Tibial artery (tissue), 4 donors: ENCODE results near the gene KRT33A.
"Not testable (repeated sequence)": the region's sequence is repeated elsewhere in the genome, so short reads cannot be mapped to it uniquely, and the experiment has no call there.

Experiments
- DNase-seq, 2 donors: peaks; one replicate each; pipeline ENCODE4 v3.0.0-alpha.2; 2019
- H3K27ac ChIP-seq, 2 donors: fragments of 200-600 bp; sonication (generic) in 1 of 2; 1 replicate in 1 of 2; 2 replicates in 1 of 2; pipeline ENCODE4 v1.5.1; 2018 to 2019; ENCODE audit warnings: mild to moderate bottlenecking in 1 of 2
- H3K27me3 ChIP-seq, 2 donors: fragments of 200-600 bp; sonication (generic) in 1 of 2; one replicate each; pipeline versions ENCODE4 v1.5.1 to v1.6.0; 2016 to 2019
- H3K36me3 ChIP-seq, 3 donors: fragments of 200-600 bp; sonication (generic) in 2 of 3; one replicate each; pipeline ENCODE4 v1.5.1; 2016 to 2019; ENCODE audit warnings: mild to moderate bottlenecking in 2 of 3
- H3K4me1 ChIP-seq, 4 donors: fragments of 200-600 bp; sonication (generic) in 2 of 4; 1 replicate in 3 of 4; 2 replicates in 1 of 4; pipeline ENCODE4 v1.5.1; 2016 to 2019
- H3K4me3 ChIP-seq, 2 donors: fragments of 200-600 bp; sonication (generic) in 1 of 2; 1 replicate in 1 of 2; 2 replicates in 1 of 2; pipeline ENCODE4 v1.5.1; 2018 to 2019; ENCODE audit warnings: mild to moderate bottlenecking in 2 of 2
- H3K9me3 ChIP-seq, 3 donors: fragments of 200-600 bp; sonication (generic) in 1 of 3; one replicate each; pipeline ENCODE4 v1.5.1; 2016 to 2019
- intact Hi-C: fragments of 100-400 bp; cut with DNase I; formaldehyde crosslinking; loops from one replicate; pipeline ENCODE4 v1.15.0; 2023; ENCODE audit warnings: low total_unique reads
- TF ChIP-seq, protein P1 (sequence below), 2 experiments: fragments of 200-600 bp in 1 of 2; fragments of 450-650 bp in 1 of 2; IDR thresholded peaks; one replicate each; pipeline ENCODE4 v1.5.1; 2017 to 2019; ENCODE audit warnings: antibody characterized with exemption in 2 of 2, mild to moderate bottlenecking in 1 of 2, moderate library complexity in 1 of 2

Gene KRT33A

DNA sequence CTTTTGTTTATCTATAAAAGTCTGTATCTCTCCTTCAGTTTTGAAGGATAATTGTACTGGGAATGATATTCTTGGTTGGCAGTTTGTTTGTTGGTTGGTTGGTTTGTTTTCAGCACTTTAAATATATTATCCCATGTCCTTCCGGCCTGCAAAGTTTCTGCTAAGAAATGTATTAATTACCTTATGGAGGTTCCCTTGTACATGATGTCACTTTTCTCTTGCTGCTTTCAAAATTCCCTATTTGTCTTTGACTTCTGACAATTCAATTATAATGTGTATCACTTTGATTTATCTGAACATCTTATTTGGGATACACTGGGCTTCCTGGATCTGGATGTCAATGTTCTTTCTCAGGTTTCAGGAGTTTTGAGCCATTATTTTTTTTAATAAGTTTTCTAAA is 35.6 kb upstream of the KRT33A start:
- TF ChIP-seq, protein P1, sequence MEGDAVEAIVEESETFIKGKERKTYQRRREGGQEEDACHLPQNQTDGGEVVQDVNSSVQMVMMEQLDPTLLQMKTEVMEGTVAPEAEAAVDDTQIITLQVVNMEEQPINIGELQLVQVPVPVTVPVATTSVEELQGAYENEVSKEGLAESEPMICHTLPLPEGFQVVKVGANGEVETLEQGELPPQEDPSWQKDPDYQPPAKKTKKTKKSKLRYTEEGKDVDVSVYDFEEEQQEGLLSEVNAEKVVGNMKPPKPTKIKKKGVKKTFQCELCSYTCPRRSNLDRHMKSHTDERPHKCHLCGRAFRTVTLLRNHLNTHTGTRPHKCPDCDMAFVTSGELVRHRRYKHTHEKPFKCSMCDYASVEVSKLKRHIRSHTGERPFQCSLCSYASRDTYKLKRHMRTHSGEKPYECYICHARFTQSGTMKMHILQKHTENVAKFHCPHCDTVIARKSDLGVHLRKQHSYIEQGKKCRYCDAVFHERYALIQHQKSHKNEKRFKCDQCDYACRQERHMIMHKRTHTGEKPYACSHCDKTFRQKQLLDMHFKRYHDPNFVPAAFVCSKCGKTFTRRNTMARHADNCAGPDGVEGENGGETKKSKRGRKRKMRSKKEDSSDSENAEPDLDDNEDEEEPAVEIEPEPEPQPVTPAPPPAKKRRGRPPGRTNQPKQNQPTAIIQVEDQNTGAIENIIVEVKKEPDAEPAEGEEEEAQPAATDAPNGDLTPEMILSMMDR (IDR thresholded peaks at IDR 0.05), result no peak
- Histone ChIP-seq H3K9me3 (peaks cover 3 to 17% (median 8%) of the 10 kb centered on the region in 3 donors), H3K36me3 (no peaks in the 10 kb centered on the region), H3K27ac (no peak overlapping the region), H3K4me1 (no peaks in the 10 kb centered on the region), H3K27me3 (peaks cover 0 to 10% of the 10 kb centered on the region in 2 donors), H3K4me3 (no peak overlapping the region)
- intact Hi-C loops, result no loop called here
- DNase-seq, result no peak

DNA sequence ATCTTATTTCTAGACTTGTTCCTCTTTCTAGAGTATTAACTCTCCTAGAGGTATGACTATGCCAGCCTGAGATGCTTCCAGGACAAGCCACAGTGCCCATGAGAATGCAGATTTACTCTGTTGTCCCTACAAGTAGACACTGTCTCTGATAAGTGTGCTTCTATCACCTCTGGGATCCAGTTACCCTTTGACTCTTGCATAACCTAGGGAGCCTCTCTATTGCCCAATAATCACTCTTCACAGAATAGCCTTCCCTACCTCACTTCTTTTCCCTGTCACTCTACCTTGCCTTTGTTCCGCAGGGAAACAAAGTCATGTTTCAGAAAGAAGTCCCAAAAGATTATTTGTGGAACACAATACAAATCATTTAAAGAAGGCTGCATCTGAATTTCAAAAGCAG is 33.1 kb upstream of the KRT33A start:
- no peaks in the 10 kb centered on the region for H3K36me3 ChIP-seq
- TF ChIP-seq, protein P1 (IDR thresholded peaks at IDR 0.05), result no peak
- no peaks in the 10 kb centered on the region for H3K4me1 ChIP-seq
- no peak overlapping the region for H3K4me3 ChIP-seq
- H3K27ac ChIP-seq, result no peak overlapping the region
- H3K27me3 ChIP-seq, result peaks cover 0 to 8% of the 10 kb centered on the region in 2 donors
- DNase-seq, result no peak
- intact Hi-C loops, result no loop called here
- H3K9me3 ChIP-seq, result peaks cover 3 to 17% (median 8%) of the 10 kb centered on the region in 3 donors

DNA sequence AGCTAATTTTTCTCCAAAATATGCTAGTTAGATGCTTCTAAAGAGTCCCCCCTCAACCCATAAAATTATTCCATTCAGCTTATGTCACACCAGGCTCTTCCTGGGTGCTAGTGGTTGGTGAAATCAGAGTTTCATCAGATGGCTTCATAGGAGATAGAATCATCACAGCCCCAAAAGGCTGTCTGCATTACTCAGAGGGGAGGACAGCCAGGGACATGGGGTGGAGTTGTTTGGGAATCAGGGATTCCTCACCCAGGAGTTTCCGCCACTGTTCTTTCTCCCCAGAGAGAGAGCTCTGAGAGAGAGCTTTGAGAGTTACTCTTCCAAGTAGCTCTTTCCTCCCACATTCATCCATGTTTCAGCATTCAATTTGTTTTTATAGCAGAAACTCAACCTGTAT is 31.8 kb upstream of the KRT33A start:
- no peak overlapping the region for H3K27ac ChIP-seq
- H3K36me3 ChIP-seq, result no peaks in the 10 kb centered on the region
- TF ChIP-seq, protein P1 (IDR thresholded peaks at IDR 0.05), result no peak
- intact Hi-C loops, result no loop called here
- H3K4me1 ChIP-seq, result no peaks in the 10 kb centered on the region
- peaks cover 3 to 14% (median 8%) of the 10 kb centered on the region in 3 donors for H3K9me3 ChIP-seq
- DNase-seq, result no peak
- peaks cover 0 to 8% of the 10 kb centered on the region in 2 donors for H3K27me3 ChIP-seq
- H3K4me3 ChIP-seq, result no peak overlapping the region

DNA sequence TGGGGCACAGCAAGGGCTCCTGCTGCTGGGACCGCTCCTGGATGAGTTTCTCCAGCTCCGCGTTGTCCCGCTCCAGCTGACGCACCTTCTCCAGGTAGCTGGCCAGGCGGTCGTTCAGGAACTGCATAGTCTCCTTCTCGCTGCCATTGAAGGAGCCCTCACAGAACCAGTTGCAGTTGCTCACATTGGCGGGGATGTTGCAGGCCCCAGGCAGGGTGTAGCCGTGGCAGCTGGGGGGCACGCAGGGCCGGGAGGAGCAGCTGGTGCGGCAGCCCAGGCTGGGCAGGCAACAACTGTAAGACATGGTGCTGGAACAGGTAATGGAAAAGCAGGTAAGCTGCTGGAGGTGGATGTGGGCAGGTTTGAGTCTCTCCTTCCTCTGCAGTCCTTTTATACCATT is 31.3 kb upstream of the KRT33A start, which contains the start of gene KRT34:
Gene KRT34 (minus strand): TSS at position 364 of the 400 bp plus-strand sequence. CDS start 60 bp downstream, at position 304.
- H3K27me3 ChIP-seq, DNase-seq, H3K4me1 ChIP-seq, H3K27ac ChIP-seq, H3K4me3 ChIP-seq, H3K9me3 ChIP-seq, intact Hi-C loops, H3K36me3 ChIP-seq: not testable (repeated sequence)

DNA sequence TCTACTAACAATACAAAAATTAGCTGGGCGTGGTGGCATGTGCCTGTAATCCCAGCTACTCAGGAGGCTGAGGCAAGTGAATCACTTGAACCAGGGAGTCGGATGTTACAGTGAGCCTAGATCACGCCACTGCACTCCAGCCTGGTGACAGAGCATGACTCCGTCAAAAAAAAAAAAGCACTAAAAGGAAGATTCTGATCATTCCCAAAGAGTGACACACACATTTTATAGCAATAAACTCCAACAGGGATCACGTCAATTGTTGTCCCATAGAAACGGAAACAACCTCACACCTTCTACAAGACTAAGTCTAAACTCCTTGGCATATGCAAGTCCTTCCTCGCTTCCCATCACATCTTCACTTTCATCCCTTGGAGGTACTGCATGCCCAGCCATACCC is 29.5 kb upstream of the KRT33A start:
- H3K4me1 ChIP-seq, DNase-seq, intact Hi-C loops, H3K36me3 ChIP-seq, H3K27ac ChIP-seq, H3K9me3 ChIP-seq, H3K4me3 ChIP-seq, H3K27me3 ChIP-seq: not testable (repeated sequence)

DNA sequence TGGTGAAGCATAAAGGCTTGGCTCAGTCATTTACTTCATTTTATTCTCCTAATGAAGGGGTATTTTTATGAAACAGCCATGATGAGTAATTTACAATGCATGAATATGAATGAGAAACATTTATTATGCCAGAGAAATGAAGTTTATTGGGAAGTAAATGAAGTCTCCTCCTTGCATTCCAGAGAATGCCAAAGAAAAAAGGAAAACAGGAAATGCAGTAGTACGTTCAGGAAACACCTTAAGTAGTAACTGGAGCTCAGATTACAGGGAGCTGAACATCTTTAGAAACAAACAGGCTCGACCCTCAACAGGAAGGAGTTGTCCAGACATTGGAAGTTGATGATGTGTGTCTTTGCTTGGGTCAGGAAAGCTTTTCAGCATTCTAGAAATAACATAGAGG is 26.9 kb upstream of the KRT33A start:
- intact Hi-C loops, result no loop called here
- no peak for DNase-seq
- Histone ChIP-seq H3K27me3 (peaks cover 0 to 8% of the 10 kb centered on the region in 2 donors), H3K27ac (no peak overlapping the region), H3K9me3 (no peaks in the 10 kb centered on the region), H3K36me3 (no peaks in the 10 kb centered on the region), H3K4me3 (no peak overlapping the region), H3K4me1 (no peaks in the 10 kb centered on the region)
- TF ChIP-seq, protein P1 (IDR thresholded peaks at IDR 0.05), result no peak

DNA sequence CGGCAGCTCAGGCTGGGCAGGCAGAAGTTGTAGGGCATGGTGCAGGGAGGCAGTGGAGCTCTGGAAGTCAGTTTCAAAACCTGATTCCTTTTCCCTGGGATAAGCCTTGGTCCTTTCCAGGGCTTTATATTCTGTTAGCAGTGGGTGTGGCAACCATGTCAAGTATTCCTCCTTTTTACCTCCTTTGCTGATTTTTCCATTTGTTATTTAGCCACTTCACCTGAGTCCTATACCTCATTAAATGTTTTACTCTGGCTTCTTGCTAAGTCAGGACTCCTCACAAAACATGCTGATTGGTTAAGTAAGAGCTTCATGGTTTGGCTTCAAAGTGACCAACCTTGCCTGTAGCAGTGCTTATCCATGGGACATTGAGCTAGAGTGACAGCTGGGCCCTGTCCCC is 19.1 kb upstream of the KRT33A start, which contains the start of gene KRT33B:
Gene KRT33B (minus strand): TSS at position 101 of the 400 bp plus-strand sequence. CDS start 63 bp downstream, at position 38.
- Histone ChIP-seq H3K4me1 (no peaks in the 10 kb centered on the region), H3K9me3 (no peaks in the 10 kb centered on the region), H3K27ac (no peak within 1 kb of the TSS), H3K27me3 (no peaks in the 10 kb centered on the region), H3K4me3 (no peak within 1 kb of the TSS), H3K36me3 (no peaks in the 10 kb centered on the region)
- no peak for DNase-seq
- intact Hi-C loops, result no loop called here
- TF ChIP-seq, protein P1 (IDR thresholded peaks at IDR 0.05), result no peak
